Nephron (organoid): ENCODE measurements around the gene COPG2.
"Not testable (repeated sequence)": the region's sequence is repeated elsewhere in the genome, so short reads cannot be mapped to it uniquely, and the experiment has no call there.

Experiments
- H3K27ac Mint-ChIP-seq, 3 experiments: 2 replicates each; pipeline ENCODE4 v1.8.0; 2020; ENCODE audit warnings: mixed read lengths in 3 of 3, mild to moderate bottlenecking in 2 of 3, moderate library complexity in 1 of 3
- H3K27me3 Mint-ChIP-seq: 2 replicates; pipeline ENCODE4 v1.8.0; 2021; ENCODE audit warnings: low read depth, mild to moderate bottlenecking, moderate library complexity, mixed read lengths
- H3K36me3 Mint-ChIP-seq: 2 replicates; pipeline ENCODE4 v1.8.0; 2020; ENCODE audit warnings: low read depth, mixed read lengths
- H3K4me1 Mint-ChIP-seq: 2 replicates; pipeline ENCODE4 v1.8.0; 2020; ENCODE audit warnings: mixed read lengths
- H3K4me3 Mint-ChIP-seq, 3 experiments: 2 replicates each; pipeline ENCODE4 v1.8.0; 2020; ENCODE audit warnings: mild to moderate bottlenecking in 3 of 3, mixed read lengths in 3 of 3, moderate library complexity in 2 of 3
- H3K9me3 Mint-ChIP-seq: 2 replicates; pipeline ENCODE4 v1.8.0; 2020; ENCODE audit warnings: mixed read lengths
- TF ChIP-seq, protein P1 (sequence below), 3 experiments: fragments of 200-600 bp; sonication (generic); IDR thresholded peaks; one replicate each; pipeline ENCODE4 v1.5.0; 2021; ENCODE audit warnings: antibody characterized with exemption in 3 of 3; ENCODE audit not compliant: unreplicated experiment in 3 of 3

COPG2 gene

GRCh38 chr7:130700760-130701159, 32.2 kb upstream of the COPG2 start:
- Mint-ChIP-seq H3K4me3 (no peak overlapping the region), H3K27ac (no peak overlapping the region), H3K36me3 (no peaks in the 10 kb centered on the region), H3K9me3 (peaks cover 6% of the 10 kb centered on the region), H3K4me1 (no peaks in the 10 kb centered on the region), H3K27me3 (peaks cover 5% of the 10 kb centered on the region)
- TF ChIP-seq, protein P1, sequence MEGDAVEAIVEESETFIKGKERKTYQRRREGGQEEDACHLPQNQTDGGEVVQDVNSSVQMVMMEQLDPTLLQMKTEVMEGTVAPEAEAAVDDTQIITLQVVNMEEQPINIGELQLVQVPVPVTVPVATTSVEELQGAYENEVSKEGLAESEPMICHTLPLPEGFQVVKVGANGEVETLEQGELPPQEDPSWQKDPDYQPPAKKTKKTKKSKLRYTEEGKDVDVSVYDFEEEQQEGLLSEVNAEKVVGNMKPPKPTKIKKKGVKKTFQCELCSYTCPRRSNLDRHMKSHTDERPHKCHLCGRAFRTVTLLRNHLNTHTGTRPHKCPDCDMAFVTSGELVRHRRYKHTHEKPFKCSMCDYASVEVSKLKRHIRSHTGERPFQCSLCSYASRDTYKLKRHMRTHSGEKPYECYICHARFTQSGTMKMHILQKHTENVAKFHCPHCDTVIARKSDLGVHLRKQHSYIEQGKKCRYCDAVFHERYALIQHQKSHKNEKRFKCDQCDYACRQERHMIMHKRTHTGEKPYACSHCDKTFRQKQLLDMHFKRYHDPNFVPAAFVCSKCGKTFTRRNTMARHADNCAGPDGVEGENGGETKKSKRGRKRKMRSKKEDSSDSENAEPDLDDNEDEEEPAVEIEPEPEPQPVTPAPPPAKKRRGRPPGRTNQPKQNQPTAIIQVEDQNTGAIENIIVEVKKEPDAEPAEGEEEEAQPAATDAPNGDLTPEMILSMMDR (IDR thresholded peaks at IDR 0.05; ENCODE audit: unreplicated experiment in 3 of 3) = no peak

DNA sequence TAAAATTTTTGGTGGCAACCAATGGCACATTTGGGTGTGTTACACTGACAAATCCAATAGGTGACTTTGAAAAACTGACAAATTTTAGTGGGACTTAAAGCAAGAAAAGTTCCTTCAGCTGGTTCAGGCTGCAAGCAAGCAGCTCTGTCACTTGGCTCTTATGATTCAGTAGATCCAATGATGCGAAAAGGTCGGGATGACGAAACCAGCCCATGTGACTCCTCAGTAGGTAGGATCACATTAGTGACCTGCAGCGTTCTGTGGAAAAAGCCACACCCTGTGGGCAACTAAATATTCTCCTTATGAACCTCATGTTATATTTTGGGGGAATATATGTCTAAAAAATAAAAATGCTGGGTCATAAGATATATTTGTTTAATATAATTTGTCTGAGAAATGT, 31.1 kb upstream of the COPG2 start:
- TF ChIP-seq, protein P1 (IDR thresholded peaks at IDR 0.05; ENCODE audit: unreplicated experiment in 3 of 3) = no peak
- Mint-ChIP-seq H3K4me1 (no peaks in the 10 kb centered on the region), H3K4me3 (no peak overlapping the region), H3K27ac (no peak overlapping the region), H3K27me3 (peaks cover 5% of the 10 kb centered on the region), H3K9me3 (peaks cover 6% of the 10 kb centered on the region), H3K36me3 (no peaks in the 10 kb centered on the region)

DNA sequence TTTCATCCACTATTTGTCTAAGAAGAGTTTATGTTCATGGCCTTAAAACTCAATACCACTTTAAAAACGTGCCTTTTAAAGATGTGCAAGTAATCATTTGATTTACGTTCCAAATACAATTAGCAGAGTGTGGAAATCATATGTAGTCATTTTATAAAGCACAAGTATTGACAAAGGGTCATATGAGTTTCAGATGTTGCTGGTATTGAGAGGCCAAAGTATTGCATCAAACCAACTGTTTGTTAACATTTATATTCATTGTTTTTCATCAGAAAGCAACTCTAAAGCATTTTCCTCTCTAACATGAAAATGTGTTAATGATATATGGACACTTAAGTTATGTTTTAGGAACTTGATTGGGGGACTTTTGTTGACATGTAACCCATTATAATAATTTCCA, 29.3 kb upstream of the COPG2 start:
- Mint-ChIP-seq H3K27me3 (peaks cover 8% of the 10 kb centered on the region), H3K4me1 (no peaks in the 10 kb centered on the region), H3K36me3 (no peaks in the 10 kb centered on the region), H3K4me3 (no peak overlapping the region), H3K9me3 (peaks cover 3% of the 10 kb centered on the region), H3K27ac (no peak overlapping the region)
- TF ChIP-seq, protein P1 (IDR thresholded peaks at IDR 0.05; ENCODE audit: unreplicated experiment in 3 of 3) = no peak

DNA sequence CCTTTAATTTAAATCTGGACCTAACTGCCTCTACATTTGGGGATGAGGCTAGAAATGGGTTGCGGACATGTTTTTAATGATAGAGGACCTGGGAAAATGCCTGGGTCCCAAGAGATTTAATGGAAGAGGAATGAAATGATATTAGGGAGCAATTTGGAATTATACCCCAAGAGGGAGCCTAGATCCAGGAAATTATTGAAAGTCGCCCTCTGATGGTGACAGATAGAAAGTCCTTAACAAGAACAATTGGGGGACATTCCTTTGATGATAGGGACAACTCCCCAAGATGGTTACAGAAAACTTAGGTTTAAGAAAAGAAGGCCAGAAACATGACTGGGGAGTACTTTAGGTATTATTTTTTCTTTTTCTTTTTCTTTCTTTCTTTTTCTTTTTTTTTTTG, 27.3 kb upstream of the COPG2 start:
- Mint-ChIP-seq H3K4me1 (no peaks in the 10 kb centered on the region), H3K4me3 (no peak overlapping the region), H3K36me3 (no peaks in the 10 kb centered on the region), H3K9me3 (no peaks in the 10 kb centered on the region), H3K27me3 (peaks cover 3% of the 10 kb centered on the region), H3K27ac (no peak overlapping the region)
- TF ChIP-seq, protein P1 (IDR thresholded peaks at IDR 0.05; ENCODE audit: unreplicated experiment in 3 of 3) = peak; percentile 27 to 41 (median 30)

DNA sequence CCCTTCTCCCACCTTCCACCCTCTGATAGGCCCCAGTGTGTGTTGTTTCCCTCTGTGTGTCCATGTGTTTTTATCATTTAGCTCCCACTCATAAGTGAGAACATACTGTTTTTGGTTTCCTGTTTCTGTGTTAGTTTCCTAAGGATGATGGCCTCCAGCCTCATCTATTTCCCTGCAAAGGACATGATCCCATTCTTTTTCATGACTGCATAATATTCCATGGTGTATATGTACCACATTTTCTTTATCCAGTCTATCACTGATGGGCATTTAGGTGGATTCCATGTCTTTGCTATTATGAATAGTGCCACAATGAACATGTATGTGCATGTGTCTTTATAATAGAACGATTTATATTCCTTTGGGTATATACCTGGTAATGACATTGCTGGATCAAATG, 23.8 kb upstream of the COPG2 start:
- H3K27me3 Mint-ChIP-seq, H3K9me3 Mint-ChIP-seq, H3K27ac Mint-ChIP-seq, H3K4me3 Mint-ChIP-seq, H3K36me3 Mint-ChIP-seq, H3K4me1 Mint-ChIP-seq: not testable (repeated sequence)

- no peak overlapping the region for H3K4me3 Mint-ChIP-seq
- no peaks in the 10 kb centered on the region for H3K36me3 Mint-ChIP-seq
- H3K4me1 Mint-ChIP-seq = no peaks in the 10 kb centered on the region
- TF ChIP-seq, protein P1 (IDR thresholded peaks at IDR 0.05; ENCODE audit: unreplicated experiment in 3 of 3) = no peak
- no peak overlapping the region for H3K27ac Mint-ChIP-seq
- H3K27me3 Mint-ChIP-seq = peaks cover 3% of the 10 kb centered on the region
- peaks cover 2% of the 10 kb centered on the region for H3K9me3 Mint-ChIP-seq
Measured at GRCh38 chr7:130689683-130690082, 21.1 kb upstream of the COPG2 start.
